DND-41 (cell line): ENCODE data around the gene ATAD2B.

Source experiments
- CTCF ChIP-seq: IDR thresholded peaks from 2 replicates; pipeline ENCODE4 v1.5.1; 2012; ENCODE audit warnings: borderline replicate concordance, low read length, moderate library complexity, mild to moderate bottlenecking; ENCODE audit not compliant: poor library complexity, severe bottlenecking; ENCODE audit errors: extremely low read depth
- EZH2 ChIP-seq: IDR thresholded peaks from 3 replicates; pipeline ENCODE4 v1.6.1; 2012; ENCODE audit warnings: borderline replicate concordance, low read depth, mild to moderate bottlenecking, moderate library complexity, low read length, inconsistent platforms; ENCODE audit not compliant: severe bottlenecking

- TF ChIP-seq EZH2 = no peak
- TF ChIP-seq CTCF = peak; percentile 94
Observed at GRCh38 chr2:23926750-23927571, at the start of gene ATAD2B.
